ENCODE results near the gene ADAM22. TPM values are rescaled to one million over a fixed set of nuclear protein-coding genes. Genes with fewer than 3 reads are reported as not detected.

Gene ADAM22
- total RNA-seq, 1 experiment from 2014 or later: 10.1 TPM

DNA sequence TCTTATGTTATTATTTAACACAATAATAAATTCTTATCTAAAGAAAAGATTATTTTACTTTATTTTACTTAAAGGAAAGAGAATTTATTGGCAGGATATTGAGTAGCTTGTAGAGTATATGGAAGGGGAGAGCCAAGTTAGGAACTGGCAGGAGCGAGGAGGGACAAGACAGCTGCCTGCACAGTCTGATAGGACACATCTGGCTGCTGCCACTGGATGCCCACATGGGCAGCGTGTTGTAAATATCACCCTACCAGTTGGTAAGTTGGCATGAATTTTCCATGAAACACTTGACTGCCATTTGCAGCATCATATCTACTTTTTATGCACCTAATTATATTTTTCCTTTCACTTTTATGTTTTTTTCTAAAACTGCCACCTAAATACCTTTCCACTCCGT, 266.2 kb downstream of the ADAM22 start:
- H3K9me3 Mint-ChIP-seq (ENCODE audit: unreplicated experiment): no peaks in the 10 kb centered on the region
- no peak overlapping the region for H3K4me3 Mint-ChIP-seq (ENCODE audit: unreplicated experiment)
- no peaks in the 10 kb centered on the region for H3K4me1 Mint-ChIP-seq (ENCODE audit: low read depth, unreplicated experiment)
- TF ChIP-seq, protein P1, sequence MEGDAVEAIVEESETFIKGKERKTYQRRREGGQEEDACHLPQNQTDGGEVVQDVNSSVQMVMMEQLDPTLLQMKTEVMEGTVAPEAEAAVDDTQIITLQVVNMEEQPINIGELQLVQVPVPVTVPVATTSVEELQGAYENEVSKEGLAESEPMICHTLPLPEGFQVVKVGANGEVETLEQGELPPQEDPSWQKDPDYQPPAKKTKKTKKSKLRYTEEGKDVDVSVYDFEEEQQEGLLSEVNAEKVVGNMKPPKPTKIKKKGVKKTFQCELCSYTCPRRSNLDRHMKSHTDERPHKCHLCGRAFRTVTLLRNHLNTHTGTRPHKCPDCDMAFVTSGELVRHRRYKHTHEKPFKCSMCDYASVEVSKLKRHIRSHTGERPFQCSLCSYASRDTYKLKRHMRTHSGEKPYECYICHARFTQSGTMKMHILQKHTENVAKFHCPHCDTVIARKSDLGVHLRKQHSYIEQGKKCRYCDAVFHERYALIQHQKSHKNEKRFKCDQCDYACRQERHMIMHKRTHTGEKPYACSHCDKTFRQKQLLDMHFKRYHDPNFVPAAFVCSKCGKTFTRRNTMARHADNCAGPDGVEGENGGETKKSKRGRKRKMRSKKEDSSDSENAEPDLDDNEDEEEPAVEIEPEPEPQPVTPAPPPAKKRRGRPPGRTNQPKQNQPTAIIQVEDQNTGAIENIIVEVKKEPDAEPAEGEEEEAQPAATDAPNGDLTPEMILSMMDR (IDR thresholded peaks at IDR 0.05; ENCODE audit: insufficient read depth in 1 of 2, low read depth in 1 of 2, low read length in 1 of 2, severe bottlenecking in 1 of 2, unreplicated experiment in 1 of 2): no peak
- ChIA-PET CTCF (no interaction called here), POLR2A (no interaction called here)
- no peaks in the 10 kb centered on the region for H3K36me3 ChIP-seq (ENCODE audit: control insufficient read depth, insufficient read depth, low read length)
- no peak overlapping the region for H3K27ac Mint-ChIP-seq (ENCODE audit: unreplicated experiment)
- DNase-seq: no peak
- H3K4me1 ChIP-seq: no peaks in the 10 kb centered on the region
- intact Hi-C loops (cut with micrococcal nuclease; ENCODE audit: unreplicated experiment): no loop called here
- no peaks in the 10 kb centered on the region for H3K27me3 ChIP-seq (replicated peaks; ENCODE audit: control insufficient read depth, insufficient read depth, low read length)
- H3K36me3 Mint-ChIP-seq (ENCODE audit: insufficient read depth, unreplicated experiment): peaks cover 6% of the 10 kb centered on the region
- H3K27me3 Mint-ChIP-seq (ENCODE audit: insufficient read depth, unreplicated experiment): no peaks in the 10 kb centered on the region
- H3K9me3 ChIP-seq: no peaks in the 10 kb centered on the region
- H3K4me3 ChIP-seq (ENCODE audit: low read depth, low read length): no peak overlapping the region
- BruUV-seq (replicated peaks): no TSS peak

- Mint-ChIP-seq H3K27me3 (ENCODE audit: insufficient read depth, unreplicated experiment) (no peaks in the 10 kb centered on the region), H3K4me1 (ENCODE audit: low read depth, unreplicated experiment) (no peaks in the 10 kb centered on the region), H3K36me3 (ENCODE audit: insufficient read depth, unreplicated experiment) (peaks cover 6% of the 10 kb centered on the region), H3K4me3 (ENCODE audit: unreplicated experiment) (no peak overlapping the region), H3K9me3 (ENCODE audit: unreplicated experiment) (no peaks in the 10 kb centered on the region), H3K27ac (ENCODE audit: unreplicated experiment) (no peak overlapping the region)
- TF ChIP-seq, protein P1 (IDR thresholded peaks at IDR 0.05; ENCODE audit: insufficient read depth in 1 of 2, low read depth in 1 of 2, low read length in 1 of 2, severe bottlenecking in 1 of 2, unreplicated experiment in 1 of 2): no peak
- ChIA-PET CTCF (no interaction called here), POLR2A (no interaction called here)
- BruUV-seq (replicated peaks): no TSS peak
- Histone ChIP-seq H3K4me3 (ENCODE audit: low read depth, low read length) (no peak overlapping the region), H3K27me3 (replicated peaks; ENCODE audit: control insufficient read depth, insufficient read depth, low read length) (no peaks in the 10 kb centered on the region), H3K9me3 (no peaks in the 10 kb centered on the region), H3K36me3 (ENCODE audit: control insufficient read depth, insufficient read depth, low read length) (no peaks in the 10 kb centered on the region), H3K4me1 (no peaks in the 10 kb centered on the region)
- intact Hi-C loops (cut with micrococcal nuclease; ENCODE audit: unreplicated experiment): no loop called here
- no peak for DNase-seq
Measured at GRCh38 chr7:88200789-88201188, 266.7 kb downstream of the ADAM22 start.

DNA sequence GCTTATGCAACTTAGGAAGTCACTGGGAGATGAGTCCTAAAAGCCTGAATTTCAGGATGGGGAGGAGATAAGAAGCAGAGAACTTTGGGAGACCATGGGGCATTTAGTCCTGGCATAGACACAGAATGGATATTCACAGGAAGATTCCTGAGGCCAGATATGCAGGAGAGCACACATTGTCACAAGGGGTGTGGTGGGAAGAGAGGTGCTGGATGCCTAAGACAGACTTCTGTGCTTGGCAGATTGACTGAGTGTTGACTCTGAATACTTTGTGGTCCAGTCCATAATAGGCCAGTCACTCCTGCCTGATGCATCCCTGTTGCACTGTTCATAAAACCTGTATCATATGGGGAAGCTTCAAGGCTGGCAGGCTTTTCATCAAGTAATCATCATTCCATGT, 267.3 kb downstream of the ADAM22 start:
- no peak overlapping the region for H3K4me3 Mint-ChIP-seq (ENCODE audit: unreplicated experiment)
- H3K27me3 Mint-ChIP-seq (ENCODE audit: insufficient read depth, unreplicated experiment): no peaks in the 10 kb centered on the region
- Histone ChIP-seq H3K4me1 (no peaks in the 10 kb centered on the region), H3K4me3 (ENCODE audit: low read depth, low read length) (no peak overlapping the region), H3K27me3 (replicated peaks; ENCODE audit: control insufficient read depth, insufficient read depth, low read length) (no peaks in the 10 kb centered on the region), H3K36me3 (ENCODE audit: control insufficient read depth, insufficient read depth, low read length) (no peaks in the 10 kb centered on the region), H3K9me3 (no peaks in the 10 kb centered on the region)
- H3K27ac Mint-ChIP-seq (ENCODE audit: unreplicated experiment): no peak overlapping the region
- CTCF ChIA-PET: no interaction called here
- TF ChIP-seq, protein P1 (IDR thresholded peaks at IDR 0.05; ENCODE audit: insufficient read depth in 1 of 2, low read depth in 1 of 2, low read length in 1 of 2, severe bottlenecking in 1 of 2, unreplicated experiment in 1 of 2): no peak
- BruUV-seq (replicated peaks): no TSS peak
- no peak for DNase-seq
- intact Hi-C loops (cut with micrococcal nuclease; ENCODE audit: unreplicated experiment): no loop called here
- H3K4me1 Mint-ChIP-seq (ENCODE audit: low read depth, unreplicated experiment): no peaks in the 10 kb centered on the region
- POLR2A ChIA-PET: no interaction called here
- no peaks in the 10 kb centered on the region for H3K9me3 Mint-ChIP-seq (ENCODE audit: unreplicated experiment)
- peaks cover 6% of the 10 kb centered on the region for H3K36me3 Mint-ChIP-seq (ENCODE audit: insufficient read depth, unreplicated experiment)

Data from Caco-2 (cell line).